ENCODE data around the gene COX11. TPM values are rescaled to one million over a fixed set of nuclear protein-coding genes. Genes with fewer than 3 reads are reported as not detected.

Gene COX11
- total RNA-seq, 1 experiment from 2014 or later: 82.9 TPM

DNA sequence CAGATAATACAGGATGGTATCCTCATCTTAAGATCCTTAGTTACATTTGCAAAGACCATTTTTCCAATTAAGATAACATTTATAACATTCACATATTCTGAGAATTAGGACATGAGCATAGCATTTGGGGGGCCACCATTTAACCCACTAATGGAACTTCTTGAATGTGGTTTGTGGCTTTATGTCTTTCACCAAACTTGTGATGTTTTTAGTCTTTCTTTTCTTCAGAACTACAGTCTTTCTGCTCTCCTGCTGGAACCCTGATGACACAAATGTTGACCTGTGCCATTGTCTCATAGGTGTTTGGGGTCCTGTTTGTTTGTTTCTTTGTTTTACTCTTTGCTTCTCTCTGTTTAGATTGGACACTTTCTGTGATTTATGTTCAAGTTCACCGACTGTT lies 23.2 kb downstream of the COX11 start:
- peaks cover 35% of the 10 kb centered on the region for H3K4me1 ChIP-seq
- peak overlapping the region; percentile 85 for H3K27ac ChIP-seq
- H3K27me3 ChIP-seq: no peaks in the 10 kb centered on the region
- DNase-seq: no peak
- no peaks in the 10 kb centered on the region for H3K9me3 ChIP-seq (replicated peaks)
- no peak overlapping the region for H3K4me3 ChIP-seq
- H3K36me3 ChIP-seq: 0 out of 2 replicates have a peak, but pooled peaks cover 2% of the 10 kb centered on the region

- H3K36me3 ChIP-seq: 0 out of 2 replicates have a peak, but pooled peaks cover 2% of the 10 kb centered on the region
- peak; percentile 73 to 84 for DNase-seq
- H3K4me1 ChIP-seq: peaks cover 30% of the 10 kb centered on the region
These were observed 23.7 kb downstream of the COX11 start for GRCh38 chr17:54944796-54945195.

DNA sequence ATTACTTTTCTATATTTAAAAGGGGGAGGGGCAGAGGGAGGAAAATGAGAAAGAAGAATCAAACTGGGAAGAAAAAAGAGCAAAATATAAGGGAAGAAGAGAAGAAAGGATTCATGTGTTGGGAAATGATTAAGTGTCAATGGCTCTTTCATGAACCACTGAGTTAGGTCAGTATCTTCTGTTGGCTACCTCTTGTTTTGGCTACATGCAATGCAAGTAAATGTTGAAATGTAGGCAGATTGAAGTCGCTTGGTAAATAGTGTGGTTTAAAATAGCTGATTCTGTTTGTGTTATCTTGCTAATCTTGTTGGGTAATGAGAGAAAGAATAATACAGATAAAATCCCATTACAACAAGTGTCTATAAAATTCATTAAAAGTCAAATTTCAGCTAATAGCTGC lies 27.2 kb downstream of the COX11 start:
- Histone ChIP-seq H3K27me3 (no peaks in the 10 kb centered on the region), H3K27ac (no peak overlapping the region), H3K4me1 (peaks cover 25% of the 10 kb centered on the region), H3K4me3 (no peak overlapping the region), H3K9me3 (replicated peaks) (no peaks in the 10 kb centered on the region), H3K36me3 (no peaks in the 10 kb centered on the region)
- no peak for DNase-seq

More at GRCh38 chr17:54944796-54945195, 23.7 kb downstream of the COX11 start:
- Histone ChIP-seq H3K9me3 (replicated peaks) (no peaks in the 10 kb centered on the region), H3K27ac (peak overlapping the region; percentile 85), H3K4me3 (no peak overlapping the region; the same call in 1 of the 2 replicates), H3K27me3 (no peaks in the 10 kb centered on the region)

DNA sequence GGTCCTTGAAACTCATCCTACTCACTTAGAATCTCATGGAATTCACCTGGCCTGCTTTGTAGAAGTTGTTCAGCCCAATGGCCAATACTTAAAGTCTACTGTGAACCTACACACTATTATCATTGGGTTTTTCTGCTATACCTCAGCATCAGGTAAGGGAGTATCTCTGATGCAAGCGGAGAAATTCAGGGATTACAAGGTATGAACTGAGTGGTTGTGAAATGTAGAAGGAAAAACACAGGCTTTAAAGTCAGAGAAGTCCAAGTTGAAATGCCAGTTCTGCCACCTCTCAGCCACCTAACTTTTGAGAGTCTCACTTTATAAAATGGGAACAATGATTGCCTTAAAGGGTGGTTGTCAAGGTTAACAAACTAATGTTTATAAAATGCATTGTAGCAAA lies 31.0 kb downstream of the COX11 start:
- no peak overlapping the region for H3K4me3 ChIP-seq
- no peaks in the 10 kb centered on the region for H3K27me3 ChIP-seq
- DNase-seq: no peak
- H3K4me1 ChIP-seq: peaks cover 3% of the 10 kb centered on the region; the same call in 1 of the 2 replicates
- H3K27ac ChIP-seq: no peak overlapping the region
- H3K9me3 ChIP-seq (replicated peaks): no peaks in the 10 kb centered on the region
- no peaks in the 10 kb centered on the region; the same call in 1 of the 2 replicates for H3K36me3 ChIP-seq

DNA sequence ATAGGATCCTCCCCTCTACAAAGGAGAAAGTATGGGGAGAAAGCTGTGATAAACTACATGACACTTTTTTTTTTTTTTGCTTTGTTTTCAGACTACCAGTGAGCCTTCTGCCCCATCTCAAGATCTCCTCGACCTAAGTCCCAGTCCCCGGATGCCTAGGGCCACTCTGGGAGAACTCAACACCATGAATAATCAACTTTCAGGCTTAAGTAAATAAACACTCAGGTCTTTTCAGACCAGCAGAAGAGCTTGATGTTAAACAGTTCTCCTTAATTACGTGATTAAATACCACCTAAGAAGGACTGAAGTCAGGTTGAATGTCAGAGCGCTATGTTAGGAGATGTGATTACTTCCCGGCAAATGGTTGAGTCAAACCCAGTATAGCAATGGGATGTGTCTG lies 31.4 kb downstream of the COX11 start:
- no peak overlapping the region for H3K27ac ChIP-seq
- no peaks in the 10 kb centered on the region for H3K9me3 ChIP-seq (replicated peaks)
- peaks cover 3% of the 10 kb centered on the region; the same call in 1 of the 2 replicates for H3K4me1 ChIP-seq
- H3K36me3 ChIP-seq: no peaks in the 10 kb centered on the region; the same call in 1 of the 2 replicates
- peak in 1 of 2 experiments; percentile 34 for DNase-seq
- H3K27me3 ChIP-seq: no peaks in the 10 kb centered on the region
- no peak overlapping the region for H3K4me3 ChIP-seq

GRCh38 chr17:54935471-54935870 lies 33.0 kb downstream of the COX11 start:
- Histone ChIP-seq H3K27ac (no peak overlapping the region), H3K9me3 (replicated peaks) (no peaks in the 10 kb centered on the region), H3K36me3 (no peaks in the 10 kb centered on the region; the same call in 1 of the 2 replicates), H3K27me3 (no peaks in the 10 kb centered on the region), H3K4me3 (no peak overlapping the region), H3K4me1 (peaks cover 3% of the 10 kb centered on the region; the same call in 1 of the 2 replicates)
- no peak for DNase-seq

GRCh38 chr17:54933921-54934320 lies 34.5 kb downstream of the COX11 start:
- no peaks in the 10 kb centered on the region for H3K27me3 ChIP-seq
- no peak overlapping the region for H3K27ac ChIP-seq
- H3K9me3 ChIP-seq (replicated peaks): no peaks in the 10 kb centered on the region
- H3K4me3 ChIP-seq: no peak overlapping the region
- no peaks in the 10 kb centered on the region; the same call in 1 of the 2 replicates for H3K36me3 ChIP-seq
- no peak for DNase-seq
- peaks cover 3% of the 10 kb centered on the region; the same call in 1 of the 2 replicates for H3K4me1 ChIP-seq

DNA sequence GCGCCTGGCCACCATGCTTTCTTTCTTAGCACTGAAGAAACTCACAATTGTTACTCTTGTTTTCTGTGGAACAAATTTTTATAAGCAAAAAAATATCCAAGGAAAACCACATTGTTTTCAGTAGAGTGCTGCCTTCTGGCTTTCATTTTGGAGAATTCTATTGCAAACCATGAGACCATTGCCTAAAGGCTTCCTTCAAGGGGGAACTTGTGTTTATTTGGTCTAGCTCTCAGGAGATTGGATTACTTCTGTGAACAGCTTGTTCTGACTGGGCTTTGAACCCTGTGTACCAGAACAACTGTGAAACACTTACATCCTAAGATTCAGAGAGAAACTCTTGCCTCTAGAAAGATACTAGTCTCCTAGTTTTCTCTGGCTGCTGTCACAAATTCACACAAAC lies 35.7 kb downstream of the COX11 start:
- Histone ChIP-seq H3K36me3 (no peaks in the 10 kb centered on the region; the same call in 1 of the 2 replicates), H3K4me3 (no peak overlapping the region), H3K27ac (no peak overlapping the region), H3K4me1 (peaks cover 3% of the 10 kb centered on the region; the same call in 1 of the 2 replicates), H3K27me3 (no peaks in the 10 kb centered on the region), H3K9me3 (replicated peaks) (no peaks in the 10 kb centered on the region)
- peak in 1 of 2 experiments; percentile 41 for DNase-seq

DNA sequence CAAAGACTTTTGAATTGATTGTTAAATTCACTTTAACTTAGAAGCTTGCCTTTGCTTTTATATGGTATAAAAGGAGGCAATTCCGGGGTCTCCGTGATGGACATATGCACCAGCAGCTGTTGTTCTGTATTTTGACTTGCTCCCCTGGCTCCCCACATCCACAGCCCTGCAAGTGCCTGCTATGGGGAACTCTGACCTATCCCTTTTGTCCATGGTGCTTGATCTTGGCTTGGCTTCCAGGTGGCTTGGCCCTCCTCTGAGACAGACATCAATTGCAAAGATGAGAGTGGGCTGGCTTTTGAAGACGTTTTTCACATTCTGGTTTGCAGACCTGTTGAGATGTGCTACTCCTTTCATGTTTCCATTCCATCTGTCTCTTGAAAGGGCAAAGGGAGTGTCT lies 40.9 kb downstream of the COX11 start:
- no peaks in the 10 kb centered on the region for H3K36me3 ChIP-seq

GRCh38 chr17:54924405-54924804 lies 44.0 kb downstream of the COX11 start:
- no peaks in the 10 kb centered on the region for H3K36me3 ChIP-seq
- DNase-seq: no peak
- no peak overlapping the region for H3K27ac ChIP-seq
- no peak overlapping the region for H3K4me3 ChIP-seq
- no peaks in the 10 kb centered on the region for H3K9me3 ChIP-seq (replicated peaks)
- H3K4me1 ChIP-seq: no peaks in the 10 kb centered on the region
- H3K27me3 ChIP-seq: no peaks in the 10 kb centered on the region

More for the DNA sequence above, 40.9 kb downstream of the COX11 start:
- Histone ChIP-seq H3K9me3 (replicated peaks) (no peaks in the 10 kb centered on the region), H3K27me3 (no peaks in the 10 kb centered on the region), H3K27ac (no peak overlapping the region), H3K4me1 (no peaks in the 10 kb centered on the region), H3K4me3 (no peak overlapping the region)
- no peak for DNase-seq

DNA sequence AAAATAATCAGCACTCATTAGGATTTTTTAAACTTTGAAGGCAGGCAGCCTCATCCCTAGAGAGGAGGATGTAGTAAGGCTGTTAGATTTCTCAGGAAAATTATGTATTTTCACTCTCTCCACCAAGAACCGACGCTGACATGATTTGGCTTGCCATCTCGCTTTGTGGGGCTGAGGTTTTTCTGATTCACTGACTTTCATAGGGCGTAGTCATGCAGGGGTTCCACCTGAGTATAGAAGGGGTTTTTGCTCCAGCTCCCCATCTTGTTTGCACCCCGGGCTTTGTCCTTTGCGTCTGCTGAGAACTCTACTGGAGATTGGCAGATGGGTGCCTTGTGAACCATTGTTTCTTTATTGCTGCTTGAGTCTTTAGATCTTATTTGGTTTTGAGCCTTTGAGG lies 47.6 kb downstream of the COX11 start:
- Histone ChIP-seq H3K27ac (no peak overlapping the region), H3K36me3 (no peaks in the 10 kb centered on the region), H3K4me1 (no peaks in the 10 kb centered on the region), H3K9me3 (replicated peaks) (no peaks in the 10 kb centered on the region; the same call in none of the 2 replicates), H3K4me3 (no peak overlapping the region), H3K27me3 (no peaks in the 10 kb centered on the region)
- DNase-seq: no peak

DNA sequence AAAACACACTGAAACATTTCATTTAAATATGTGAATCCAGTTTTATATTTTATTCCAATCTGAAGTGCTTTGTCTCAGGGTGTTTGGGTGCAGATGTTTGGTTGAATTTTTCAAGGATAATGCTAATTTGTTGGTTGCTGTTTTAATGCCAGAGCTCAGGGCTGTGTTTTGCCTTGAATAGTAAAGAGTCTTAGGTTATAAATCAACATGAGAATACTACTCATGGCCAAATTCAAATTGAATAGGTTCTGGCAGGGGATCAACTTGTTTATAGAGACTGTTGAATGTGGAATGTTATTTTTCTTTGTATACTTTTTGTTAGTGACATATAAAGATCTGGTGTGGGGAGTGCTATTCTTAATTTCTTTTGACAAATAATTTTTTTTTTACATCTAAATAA lies 49.0 kb downstream of the COX11 start:
- DNase-seq: no peak

DNA sequence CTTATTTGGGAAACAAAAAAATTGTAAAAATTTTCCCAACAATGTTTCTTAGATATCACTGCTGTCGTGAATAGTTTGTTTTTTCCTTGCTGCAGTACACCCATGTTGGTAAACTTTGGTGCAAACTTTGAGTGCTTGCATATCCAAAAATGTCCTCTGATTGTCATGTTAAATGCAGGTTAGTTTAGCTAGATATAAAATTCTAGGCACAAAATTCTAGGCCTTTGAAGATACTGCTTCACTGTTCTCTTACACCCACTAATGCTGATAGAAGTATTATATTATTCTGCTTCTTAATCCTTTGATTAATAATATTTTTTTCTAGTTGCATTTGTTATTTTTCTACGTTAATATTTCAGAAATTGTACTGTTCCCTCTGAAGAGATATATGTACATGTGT lies 51.7 kb downstream of the COX11 start:
- Histone ChIP-seq H3K9me3 (replicated peaks) (no peaks in the 10 kb centered on the region; the same call in none of the 2 replicates), H3K4me3 (no peak overlapping the region)

More for the DNA sequence above, 49.0 kb downstream of the COX11 start:
- Histone ChIP-seq H3K27ac (no peak overlapping the region), H3K36me3 (no peaks in the 10 kb centered on the region), H3K4me3 (no peak overlapping the region), H3K27me3 (no peaks in the 10 kb centered on the region), H3K9me3 (replicated peaks) (no peaks in the 10 kb centered on the region; the same call in none of the 2 replicates), H3K4me1 (no peaks in the 10 kb centered on the region)

More for the DNA sequence above, 51.7 kb downstream of the COX11 start:
- Histone ChIP-seq H3K27me3 (no peaks in the 10 kb centered on the region), H3K4me1 (no peaks in the 10 kb centered on the region), H3K36me3 (no peaks in the 10 kb centered on the region; the same call in 1 of the 2 replicates), H3K27ac (no peak overlapping the region)
- DNase-seq: no peak

Measured in SJCRH30 (cell line).